Iris pigment epithelial cell (primary cell): ENCODE measurements around the gene PAGE4.
A peak's percentile ranks its signal among the peaks of the same experiment; 100 is the strongest.

Experiments
- DNase-seq: peaks from one replicate; pipeline ENCODE4 v3.0.0-alpha.2; 2011; ENCODE audit warnings: low read depth

The PAGE4 gene, protein sequence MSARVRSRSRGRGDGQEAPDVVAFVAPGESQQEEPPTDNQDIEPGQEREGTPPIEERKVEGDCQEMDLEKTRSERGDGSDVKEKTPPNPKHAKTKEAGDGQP

DNA sequence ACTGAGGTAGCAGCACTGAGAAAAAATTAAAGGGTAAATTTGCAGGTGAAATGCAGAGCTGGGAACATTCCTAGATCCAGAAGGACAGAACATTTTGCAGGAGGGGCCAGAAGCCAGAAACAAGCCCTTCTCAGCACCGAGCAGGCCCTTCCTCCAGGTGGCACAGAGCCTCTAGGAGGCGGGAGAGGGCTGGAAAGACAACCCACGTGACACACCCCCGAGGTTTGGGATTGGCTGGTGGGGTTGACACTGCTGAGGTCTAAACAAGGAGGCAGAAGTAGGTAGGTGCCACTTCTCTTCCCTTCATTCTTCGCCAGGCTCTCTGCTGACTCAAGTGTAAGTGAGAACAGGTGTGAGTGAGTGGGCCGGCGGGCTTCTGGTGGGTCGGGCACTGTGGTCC lies at the start of gene PAGE4:
TSS of gene PAGE4 (plus strand) at position 288 of the 400 bp plus-strand sequence. CDS start 1,126 bp downstream, outside the sequence.
- no peak for DNase-seq

DNA sequence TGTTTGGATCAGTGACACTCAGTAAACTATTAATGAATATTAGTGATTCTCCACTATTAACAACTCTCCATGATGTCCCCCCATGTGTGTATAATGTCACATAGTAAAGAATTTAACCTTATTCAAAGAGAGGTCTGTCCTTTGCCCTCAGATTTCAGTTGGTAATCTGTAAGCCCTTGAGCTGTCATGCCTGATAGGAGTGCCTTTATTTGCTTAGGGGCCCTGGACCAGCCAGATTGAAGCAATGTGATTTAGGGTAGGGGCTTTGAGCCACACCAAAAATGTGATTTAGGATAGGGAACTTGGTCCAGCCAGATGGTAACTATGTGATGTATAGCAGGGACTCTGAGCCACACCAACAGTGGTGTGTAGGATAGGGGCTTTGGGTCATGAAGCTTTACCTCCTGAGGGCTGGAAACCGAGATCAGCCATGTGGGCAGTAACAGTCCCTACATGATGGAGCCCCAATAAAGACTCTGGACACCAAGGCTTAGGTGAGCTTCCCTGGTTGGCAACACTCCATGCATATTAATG lies 44.3 kb upstream of the PAGE4 start:
- DNase-seq = no peak

DNA sequence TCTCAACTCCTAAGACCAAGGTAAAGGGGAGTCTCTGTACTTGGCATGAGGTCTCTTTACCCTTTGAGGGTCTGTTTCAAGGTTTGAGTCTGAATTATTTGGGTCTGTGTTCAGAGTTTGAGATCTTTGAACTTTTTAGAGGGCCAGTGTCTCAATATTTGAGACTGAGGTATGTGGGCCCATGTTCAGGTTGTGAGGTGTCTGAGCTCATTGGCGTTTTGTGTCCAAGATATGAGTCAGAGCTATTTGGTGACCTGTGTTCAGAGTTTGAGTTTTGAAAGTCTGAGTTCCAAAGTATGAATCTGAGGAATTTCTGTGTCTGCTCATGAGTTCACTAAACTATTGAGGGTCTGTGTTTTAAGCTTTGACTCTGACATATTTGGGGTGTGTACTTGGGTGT lies 36.7 kb upstream of the PAGE4 start:
- DNase-seq = no peak

DNA sequence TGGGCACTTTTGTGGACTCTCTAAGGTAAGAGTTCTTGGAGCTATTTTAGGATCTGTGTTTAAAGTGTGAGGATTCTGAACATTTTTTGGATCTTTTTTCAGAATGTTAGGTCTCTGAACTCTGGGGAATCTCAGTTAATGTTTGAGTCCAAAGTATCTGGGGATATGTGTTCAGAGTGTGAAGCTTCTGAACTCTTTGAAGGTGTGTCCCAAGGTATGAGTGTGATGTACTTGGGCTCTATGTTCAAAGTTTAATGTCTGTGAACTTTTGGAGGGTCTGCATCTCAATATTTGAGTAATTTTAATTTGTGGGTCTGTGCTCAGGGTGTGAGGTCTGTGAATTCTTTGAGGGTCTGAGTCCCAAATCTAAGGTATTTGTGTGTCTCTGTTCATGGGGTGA lies 35.4 kb upstream of the PAGE4 start:
- no peak for DNase-seq

DNA sequence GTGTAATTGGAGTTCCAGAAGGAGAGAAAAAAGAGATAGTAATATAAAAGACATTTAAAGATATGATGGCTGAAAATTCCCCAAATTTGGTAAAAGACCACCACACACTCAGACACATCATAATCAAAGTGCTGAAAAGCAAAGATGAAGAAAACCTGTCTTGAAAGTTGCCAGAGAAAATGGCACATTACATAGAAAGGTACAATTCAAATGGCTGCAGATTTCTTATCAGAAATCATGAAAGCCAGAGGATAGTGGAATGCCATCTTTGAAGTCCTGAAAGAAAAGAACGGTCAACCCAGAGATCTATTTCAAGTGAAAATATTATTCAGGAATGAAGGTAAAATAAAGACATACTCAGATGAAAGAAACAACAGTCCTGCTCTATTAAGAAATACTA lies 29.3 kb upstream of the PAGE4 start:
- DNase-seq = no peak

DNA sequence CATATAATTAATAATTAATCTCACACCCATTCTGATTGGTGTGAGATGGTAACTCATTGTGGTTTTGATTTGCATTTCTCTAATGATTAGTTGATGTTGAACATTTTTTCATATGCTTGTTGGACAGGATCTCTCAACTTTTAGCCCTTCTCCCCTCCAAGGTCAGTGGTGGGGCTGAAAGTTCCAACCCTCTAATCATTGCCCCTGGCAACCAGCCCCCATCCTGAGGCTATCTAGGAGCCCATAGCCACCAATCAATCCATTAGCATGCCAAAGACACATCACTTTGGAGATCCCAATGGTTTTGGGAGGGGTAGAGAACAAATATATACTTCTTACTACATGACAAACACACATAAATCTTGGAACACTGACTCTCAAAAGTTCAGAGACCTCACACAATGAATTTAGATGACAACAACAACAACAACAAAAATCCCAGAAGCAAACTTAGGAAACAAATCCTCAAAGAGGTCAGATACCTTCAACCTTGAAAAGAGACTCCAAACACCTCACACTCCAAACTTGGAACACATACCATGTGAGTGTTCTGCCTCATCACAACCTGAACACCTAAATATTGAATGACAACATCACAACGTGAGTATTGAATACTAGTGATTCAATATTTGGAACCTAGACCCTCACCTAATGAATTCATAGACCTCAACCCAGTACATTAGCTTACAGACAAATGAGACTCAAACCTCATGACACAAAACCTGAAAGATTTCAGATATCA lies 19.0 kb upstream of the PAGE4 start:
- DNase-seq = no peak

DNA sequence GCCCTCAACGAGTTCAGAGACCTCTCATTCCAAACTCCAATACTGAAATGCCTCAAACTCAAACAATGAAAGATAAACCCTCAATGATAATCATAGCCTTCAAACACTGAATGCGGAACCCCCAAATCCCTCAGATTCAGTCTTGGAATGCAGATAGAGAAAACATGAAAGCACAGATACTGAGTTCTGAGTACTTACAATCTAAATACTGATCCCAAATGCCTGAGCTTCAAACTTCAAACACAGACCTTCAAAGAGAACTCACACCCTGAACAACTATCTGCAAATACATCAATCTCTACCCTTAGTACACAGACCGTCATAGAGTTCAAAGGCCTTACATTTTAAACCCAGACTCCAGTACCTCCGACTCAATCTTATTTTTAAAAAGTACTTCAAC lies 16.9 kb upstream of the PAGE4 start:
- DNase-seq = no peak

DNA sequence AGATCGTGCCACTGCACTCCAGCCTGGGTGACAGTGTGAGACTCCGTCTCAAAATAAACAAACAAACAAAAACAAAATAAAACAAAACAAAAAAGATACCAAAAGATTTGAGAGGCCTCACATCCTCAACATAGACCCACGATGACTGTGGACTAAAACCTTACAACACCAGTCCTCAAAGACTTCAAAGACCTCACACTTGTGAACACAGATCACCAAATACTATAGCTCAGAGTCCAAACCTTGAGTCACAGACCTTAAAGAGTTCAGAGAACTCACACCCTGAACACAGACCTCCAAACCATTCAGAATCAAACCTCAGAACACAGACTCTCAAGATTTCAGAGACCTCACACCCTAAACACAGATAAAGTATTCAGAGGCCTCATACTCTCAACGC lies 12.7 kb upstream of the PAGE4 start:
- no peak for DNase-seq

DNA sequence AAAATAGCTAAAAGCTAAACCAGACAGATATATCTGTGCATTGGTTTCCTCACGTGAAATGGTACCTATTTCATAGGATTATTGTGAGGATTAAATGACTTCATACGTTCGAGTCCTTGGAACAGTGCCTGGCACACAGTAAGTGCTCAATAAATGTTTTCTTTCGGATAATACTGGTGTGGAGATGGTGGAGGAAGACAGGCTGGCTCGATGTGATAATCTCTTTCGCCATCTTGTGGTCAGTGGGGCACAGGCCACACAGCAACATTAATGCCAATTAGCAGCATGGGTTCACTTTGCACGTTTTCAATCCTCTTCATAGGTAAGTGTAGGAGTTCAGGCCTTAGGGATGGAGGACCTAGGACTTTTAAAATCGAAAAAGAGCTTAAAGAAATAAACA lies 9.3 kb downstream of the PAGE4 start:
- DNase-seq = peak; percentile 22

DNA sequence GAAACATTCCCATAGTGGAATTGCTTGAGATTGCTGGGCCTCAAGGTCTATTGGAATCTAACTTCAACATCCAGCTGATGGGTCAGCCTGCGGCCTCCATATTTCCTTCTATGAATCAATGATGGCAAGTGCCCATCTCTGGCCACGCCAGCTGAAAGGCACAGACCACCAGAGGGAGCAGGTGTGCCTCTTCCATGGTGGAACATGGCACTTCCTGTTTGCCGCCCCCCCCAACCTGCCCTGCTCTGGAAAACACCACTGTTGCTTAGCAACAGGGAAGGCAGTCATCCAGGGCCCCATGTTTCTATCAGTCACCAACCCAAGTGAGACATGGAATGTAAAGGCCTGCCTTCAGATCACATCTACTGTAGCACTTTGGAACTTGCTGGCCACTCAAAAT lies 11.6 kb downstream of the PAGE4 start:
- peak; percentile 43 for DNase-seq

DNA sequence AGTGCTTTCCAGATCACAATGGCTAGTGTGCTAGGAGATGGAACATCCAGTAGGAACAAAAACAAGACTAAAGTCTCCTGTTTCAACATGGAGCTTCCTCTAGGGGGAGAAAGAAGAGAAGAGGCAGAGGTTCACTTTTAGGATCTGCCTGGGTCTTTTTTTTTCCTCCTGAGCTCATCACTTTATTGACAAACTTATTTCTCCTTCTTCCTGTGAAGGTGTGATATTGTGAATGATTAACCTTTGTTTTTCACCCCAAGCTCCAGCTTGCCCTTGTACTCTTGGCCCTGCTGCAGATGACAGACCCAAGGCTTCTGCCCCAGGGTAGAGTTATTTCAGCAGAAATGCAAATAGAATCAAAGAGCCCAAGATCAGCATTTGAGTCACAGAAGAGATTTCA lies 13.5 kb downstream of the PAGE4 start:
- DNase-seq = no peak

DNA sequence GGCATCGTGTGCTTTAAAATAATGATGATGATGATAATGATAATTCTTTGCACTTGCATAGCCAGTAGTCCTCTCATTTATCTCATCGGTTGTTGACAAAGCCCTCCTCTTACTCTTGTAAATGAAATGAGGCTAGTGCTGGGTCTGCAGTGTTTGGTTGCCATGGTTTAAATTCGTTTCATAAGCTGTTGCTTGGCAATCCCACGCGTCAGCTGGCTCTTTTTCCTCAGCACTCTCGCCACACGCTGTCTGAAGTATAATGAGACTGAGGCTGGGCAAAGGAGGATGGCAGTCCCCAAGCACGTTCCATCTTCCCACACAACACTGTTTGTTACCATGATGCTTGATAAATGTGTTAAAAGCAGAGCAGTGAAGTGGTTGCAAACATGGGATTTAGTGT lies 15.5 kb downstream of the PAGE4 start:
- no peak for DNase-seq

DNA sequence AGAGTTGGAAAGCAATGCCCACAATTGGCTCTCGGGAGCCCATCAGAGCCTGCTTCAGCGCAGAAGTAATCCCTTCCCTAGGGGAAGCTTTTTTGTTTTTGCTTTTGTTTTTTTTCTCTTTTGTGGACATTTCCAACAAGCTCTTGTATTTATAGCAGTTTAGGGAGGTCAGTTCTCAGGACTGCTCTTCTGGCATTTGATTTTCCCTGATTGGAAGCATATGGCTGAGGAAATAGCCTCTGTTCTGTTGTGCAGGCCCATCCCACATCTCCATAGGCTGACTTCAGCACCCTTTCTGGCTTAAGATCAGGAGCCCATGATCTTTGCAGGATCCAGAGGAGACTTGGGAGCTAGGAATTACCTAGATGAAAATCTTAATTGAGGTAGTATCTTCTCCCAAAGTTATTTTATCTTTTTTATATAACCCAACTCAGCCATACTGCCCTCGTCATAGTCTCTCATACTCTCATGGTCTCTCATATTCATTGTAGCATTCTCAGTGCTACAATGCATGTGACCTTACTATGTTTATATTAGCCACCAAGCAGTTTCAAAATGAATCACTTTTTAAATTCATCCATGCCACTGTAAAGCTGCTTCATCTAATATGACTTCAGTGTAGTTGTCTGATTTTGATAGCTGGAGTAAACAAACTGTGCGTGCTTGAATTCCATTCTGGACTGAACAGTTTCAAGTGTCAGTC lies 16.7 kb downstream of the PAGE4 start:
- DNase-seq = no peak

DNA sequence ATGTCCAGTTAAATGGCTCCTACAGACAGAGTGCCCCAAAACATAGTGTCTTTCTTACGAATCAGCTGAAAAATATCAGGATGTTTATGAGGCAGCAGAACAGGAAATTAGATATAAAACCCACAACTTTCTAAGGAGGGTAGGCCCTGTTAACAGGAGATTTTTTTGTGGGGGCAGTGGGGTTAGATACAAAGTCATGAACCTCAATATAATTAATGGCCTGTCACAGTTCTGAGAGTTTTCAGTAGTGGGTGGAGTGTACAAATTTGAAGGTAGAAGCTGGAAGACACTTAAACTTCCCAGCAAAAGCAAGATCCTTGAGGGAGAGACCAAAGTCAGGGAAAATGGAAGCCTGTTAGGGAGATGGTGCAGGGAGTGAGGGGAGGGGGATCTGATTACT lies 17.4 kb downstream of the PAGE4 start:
- no peak for DNase-seq

DNA sequence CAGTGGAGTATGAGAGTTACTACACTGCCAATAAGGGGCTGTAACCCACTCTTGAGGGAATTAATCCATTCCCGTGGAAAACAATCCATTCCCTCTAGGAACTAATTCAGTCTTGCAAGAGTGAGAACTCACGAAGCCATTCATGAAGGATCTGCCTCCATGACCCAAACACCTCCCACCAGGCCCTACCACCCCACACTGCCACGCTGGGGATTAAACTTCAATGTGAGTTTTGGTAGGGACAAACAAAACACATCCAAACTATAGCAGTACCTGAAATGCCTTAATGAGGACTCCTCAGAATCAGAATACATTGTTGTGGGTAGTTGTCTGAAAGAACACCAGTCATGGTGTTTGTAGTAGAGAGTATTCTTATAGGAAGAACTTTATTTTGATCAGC lies 19.2 kb downstream of the PAGE4 start:
- no peak for DNase-seq

DNA sequence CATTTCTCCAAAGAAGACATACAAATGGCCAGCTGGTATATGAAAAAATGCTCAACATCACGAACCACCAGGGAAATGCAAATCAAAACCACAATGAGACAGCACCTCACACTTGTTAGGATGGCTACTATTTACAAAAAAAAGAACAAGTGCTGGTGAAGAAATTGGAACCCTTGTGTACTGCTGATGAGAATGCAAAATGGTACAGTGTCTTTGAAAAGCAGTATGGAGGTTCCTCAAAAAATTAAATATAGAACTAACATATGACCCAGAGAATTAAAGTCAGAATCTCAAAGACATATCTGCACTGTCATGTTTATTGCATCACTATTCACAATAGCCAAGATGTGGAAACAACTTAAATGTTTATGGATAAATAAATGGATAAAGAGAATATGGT lies 20.9 kb downstream of the PAGE4 start:
- DNase-seq = no peak

DNA sequence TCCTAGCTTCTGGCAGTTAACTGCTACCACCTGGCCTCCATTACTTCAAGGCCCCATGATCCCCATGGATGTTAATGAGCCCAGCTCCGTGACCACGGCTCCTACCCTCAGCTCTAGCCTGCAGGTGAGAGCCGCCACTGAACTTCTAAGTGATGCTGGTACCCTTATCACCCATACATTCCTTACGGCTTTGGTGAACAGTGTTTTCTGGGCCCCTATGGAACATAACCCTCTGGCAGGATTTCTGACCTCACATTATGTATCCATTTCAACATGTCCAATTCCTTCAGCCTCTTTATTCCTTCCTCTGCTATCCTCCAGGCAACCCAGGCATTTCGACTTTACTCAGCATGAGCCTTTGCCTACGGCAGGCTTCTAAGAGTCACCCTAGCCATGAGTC lies 24.6 kb downstream of the PAGE4 start:
- DNase-seq = no peak

DNA sequence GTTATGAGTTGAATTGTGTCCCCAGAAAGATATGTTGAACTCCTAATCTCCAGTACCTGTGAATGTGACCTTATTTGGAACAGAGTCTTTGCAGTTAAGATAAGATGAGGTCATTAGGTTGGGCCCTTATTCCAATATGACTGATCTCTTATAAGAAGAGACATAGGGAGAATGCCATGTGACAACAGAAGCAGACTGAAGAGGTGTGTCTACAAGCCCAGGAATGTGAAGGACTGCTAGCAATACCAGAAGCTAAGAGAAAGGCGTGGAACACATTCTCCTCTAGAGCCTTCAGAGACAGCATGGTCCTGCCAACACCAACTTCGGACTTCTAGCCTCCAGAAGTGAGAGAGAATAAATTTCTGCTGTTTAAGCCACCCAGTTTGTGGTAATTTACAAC lies 27.7 kb downstream of the PAGE4 start:
- DNase-seq = no peak

DNA sequence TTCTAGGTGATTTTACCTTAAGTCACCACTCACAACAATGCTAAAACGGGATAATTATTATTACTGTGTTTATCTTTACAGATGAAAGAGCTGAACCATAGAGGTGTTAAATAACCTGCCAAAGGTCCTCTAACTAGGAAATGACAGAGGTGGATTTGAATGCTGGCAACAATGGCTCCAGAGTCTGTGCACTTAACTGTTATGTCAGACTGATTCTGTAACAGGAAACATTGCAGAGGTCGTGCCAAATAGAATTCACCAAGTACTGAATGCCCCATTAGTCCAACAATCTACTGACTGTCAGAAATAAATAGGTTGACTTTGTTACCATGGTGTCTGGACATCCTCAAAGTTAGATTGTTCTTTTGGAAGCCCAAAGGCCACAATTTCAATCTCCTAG lies 29.2 kb downstream of the PAGE4 start:
- no peak for DNase-seq

DNA sequence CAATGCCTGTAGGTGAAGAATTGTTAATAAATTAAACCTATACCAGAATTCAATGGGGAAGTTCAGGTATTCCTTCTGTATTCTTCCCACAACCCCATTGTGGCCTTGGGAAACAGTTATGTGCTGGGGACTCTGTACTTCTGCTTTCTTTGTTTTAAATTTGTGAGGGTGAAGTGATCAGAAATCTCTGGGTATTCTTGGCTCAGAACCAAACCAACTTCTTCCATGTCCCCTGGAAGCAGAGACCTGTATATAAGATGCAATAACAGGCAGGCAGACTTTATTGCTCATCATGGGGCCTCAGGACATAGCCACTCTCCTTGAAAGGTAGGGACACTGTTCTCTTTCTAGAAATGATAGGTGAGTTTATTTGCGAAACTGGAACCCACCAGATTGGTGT lies 30.4 kb downstream of the PAGE4 start:
- DNase-seq = no peak

DNA sequence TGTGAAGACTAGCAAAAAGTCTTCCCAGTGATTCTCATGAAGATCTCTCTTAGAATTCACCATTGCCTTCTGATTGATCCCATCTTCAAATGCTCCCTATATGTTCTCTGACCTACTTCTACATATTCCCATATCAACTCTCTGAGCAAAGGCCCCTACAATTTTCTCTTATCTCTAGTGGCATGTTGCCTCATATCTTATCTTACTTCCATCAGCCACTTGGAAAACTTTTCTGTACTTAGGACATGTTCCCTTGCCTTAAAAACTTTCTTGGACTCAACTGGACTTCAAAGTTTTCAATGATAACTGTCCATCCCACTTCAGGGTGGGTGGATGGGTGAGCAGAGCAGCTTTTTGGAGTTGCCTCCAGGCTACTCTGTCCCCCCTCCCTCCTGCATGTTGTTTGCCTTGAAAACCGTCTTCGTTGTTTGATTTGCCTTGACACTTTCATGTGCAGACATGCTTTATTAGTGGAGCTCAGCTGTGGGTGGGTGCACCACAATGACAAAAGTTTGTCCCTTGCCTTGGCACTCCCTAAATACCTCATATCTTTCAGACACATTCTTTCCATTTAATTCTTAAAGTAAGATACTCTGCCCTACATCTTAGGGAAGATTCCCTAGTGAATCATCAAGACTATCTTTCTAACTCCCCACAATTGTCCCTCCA lies 31.9 kb downstream of the PAGE4 start:
- no peak for DNase-seq

DNA sequence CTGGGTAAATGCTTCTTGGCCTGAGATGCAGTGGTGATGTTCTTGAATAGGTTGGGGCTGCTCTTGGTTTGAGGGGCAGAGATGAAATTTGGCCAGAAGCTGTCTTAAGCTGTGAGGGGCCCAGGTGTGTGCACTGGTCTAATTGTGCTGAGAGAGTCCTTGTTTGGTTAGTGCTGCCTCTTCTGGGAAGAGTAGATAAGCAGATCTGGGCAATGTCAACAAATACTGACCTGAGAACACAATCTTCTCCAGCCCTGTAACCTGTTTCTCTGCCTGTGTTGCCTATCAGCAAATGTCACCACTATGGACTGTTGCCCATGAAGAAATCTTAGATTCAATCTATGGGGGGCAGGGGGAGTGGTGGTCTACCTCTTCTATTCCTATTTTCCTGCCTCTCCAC lies 33.0 kb downstream of the PAGE4 start:
- no peak for DNase-seq

DNA sequence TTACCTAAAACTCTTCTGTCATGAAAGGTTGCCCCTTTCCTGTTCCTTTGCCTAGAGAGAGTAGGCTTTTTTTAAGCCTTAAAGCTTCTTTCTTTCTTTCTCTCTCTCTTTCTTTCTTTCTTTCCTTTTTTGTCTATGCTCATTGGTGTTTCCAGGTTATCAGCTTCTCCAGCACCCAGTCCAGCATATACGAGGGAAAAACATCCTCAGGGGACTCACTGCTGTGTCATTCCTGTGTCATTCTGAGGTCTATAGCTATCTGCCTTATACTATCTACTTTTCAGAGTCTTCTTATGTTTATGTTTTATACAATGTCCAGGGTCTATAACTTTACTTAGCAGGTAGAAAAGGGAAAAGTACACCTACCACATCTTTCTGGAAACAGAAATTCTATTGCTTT lies 39.6 kb downstream of the PAGE4 start:
- no peak for DNase-seq
